ENCODE results near the gene GPR146.

GRCh38 chr7:1017586-1018333 lies 26.6 kb upstream of the GPR146 start:
- TF ChIP-seq CTCF (IDR thresholded peaks at IDR 0.05) (no peak), POLR2AphosphoS5 (IDR thresholded peaks at IDR 0.05; ENCODE audit: insufficient read depth in 1 of 2, low read depth in 1 of 2) (no peak), POLR2A (IDR thresholded peaks at IDR 0.05) (no peak)
